ENCODE results near the gene ST6GALNAC1. TPM values are rescaled to one million over a fixed set of nuclear protein-coding genes. Genes with fewer than 3 reads are reported as not detected.

The ST6GALNAC1 gene
- total and polyA plus RNA-seq, 10 of the 15 experiments (the other 5 are each of a cell fraction or from before 2014, with no cell fraction given) = 0.08 TPM; not detected in 9

- FAIRE-seq = no peak
- H3K4me3 ChIP-seq = no peak overlapping the region
- H4K20me1 ChIP-seq (ENCODE audit: control insufficient read depth, insufficient read depth) = no peaks in the 10 kb centered on the region
- H3K9ac ChIP-seq (ENCODE audit: control insufficient read depth, insufficient read depth, low read length) = no peak overlapping the region
- no peak overlapping the region for H2AFZ ChIP-seq (ENCODE audit: control insufficient read depth, low read depth, low read length)
- ATAC-seq = no peak
- no peak for DNase-seq (ENCODE audit: low read depth, low spot score)
- 24% methylated on average over 6 of the region's 6 CpGs for WGBS (ENCODE audit: insufficient coverage, insufficient replicate concordance, low lambda C conversion rate, missing lambda C conversion rate)
- no peak overlapping the region for H3K4me2 ChIP-seq (ENCODE audit: control insufficient read depth, insufficient read depth)
- in situ Hi-C loops (cut with MboI) = no loop called here
- H3K27ac ChIP-seq (ENCODE audit: control insufficient read depth, insufficient read depth) = no peak overlapping the region
- BruUV-seq (replicated peaks) = no TSS peak
- ChIA-PET SMC1A (ENCODE audit: uncharacterized antibody, unreplicated experiment) (no interaction called here), POLR2A (interaction anchor here (0.6 kb wide), 1 partner anchor 329 kb away, joined by 3 read pairs; no protein-coding TSS in a partner anchor), RAD21 (ENCODE audit: unreplicated experiment) (no interaction called here), CTCF (interaction anchor here (0.5 kb wide), 1 partner anchor 72 kb away, joined by 3 read pairs; no protein-coding TSS in a partner anchor)
- H3K79me2 ChIP-seq (ENCODE audit: control insufficient read depth, insufficient read depth, low read length) = no peaks in the 10 kb centered on the region
- intact Hi-C loops (cut with micrococcal nuclease; ENCODE audit: unreplicated experiment) = no loop called here
- H3K36me3 ChIP-seq (ENCODE audit: control insufficient read depth in 2 of 2, insufficient read depth in 2 of 2, low read length in 1 of 2) = no peaks in the 10 kb centered on the region
- no peaks in the 10 kb centered on the region for H3K9me3 ChIP-seq (replicated peaks; ENCODE audit: control insufficient read depth, insufficient read depth, low read length)
- H3K27me3 ChIP-seq (replicated peaks in 1 of 2; ENCODE audit: control insufficient read depth in 2 of 2, insufficient read depth in 2 of 2, low read length in 1 of 2) = peaks cover 0 to 5% of the 10 kb centered on the region in 2 experiments; a peak in 2 of 4 replicates
- no peaks in the 10 kb centered on the region for H3K4me1 ChIP-seq (ENCODE audit: control insufficient read depth, insufficient read depth, low read length)
- TF ChIP-seq BACH1 (IDR thresholded peaks at IDR 0.05; ENCODE audit: borderline replicate concordance) (no peak), LARP7 (IDR thresholded peaks at IDR 0.05) (no peak), RELA (IDR thresholded peaks at IDR 0.05; ENCODE audit: borderline replicate concordance, partially characterized antibody) (no peak), BCLAF1 (IDR thresholded peaks at IDR 0.05) (no peak), ASH2L (IDR thresholded peaks at IDR 0.05; ENCODE audit: borderline replicate concordance, low read depth) (no peak), EED (IDR thresholded peaks at IDR 0.05; ENCODE audit: low read depth) (no peak), ZNF274 (IDR thresholded peaks at IDR 0.05; ENCODE audit: insufficient read depth, insufficient read length) (no peak), MTA3 (IDR thresholded peaks at IDR 0.05; ENCODE audit: borderline replicate concordance, low read length) (no peak), BMI1 (IDR thresholded peaks at IDR 0.05; ENCODE audit: borderline replicate concordance) (no peak), ZBTB40 (IDR thresholded peaks at IDR 0.05; ENCODE audit: borderline replicate concordance) (no peak), RUNX3 (IDR thresholded peaks at IDR 0.05; ENCODE audit: low read length) (no peak), CHD1 (IDR thresholded peaks at IDR 0.05; ENCODE audit: low read depth, low read length) (no peak), IRF4 (IDR thresholded peaks at IDR 0.05; ENCODE audit: low read depth, low read length) (no peak), EZH2 (IDR thresholded peaks at IDR 0.05; ENCODE audit: borderline replicate concordance, control insufficient read depth, low read depth, low read length) (no peak)
- TF ChIP-seq, protein P1, sequence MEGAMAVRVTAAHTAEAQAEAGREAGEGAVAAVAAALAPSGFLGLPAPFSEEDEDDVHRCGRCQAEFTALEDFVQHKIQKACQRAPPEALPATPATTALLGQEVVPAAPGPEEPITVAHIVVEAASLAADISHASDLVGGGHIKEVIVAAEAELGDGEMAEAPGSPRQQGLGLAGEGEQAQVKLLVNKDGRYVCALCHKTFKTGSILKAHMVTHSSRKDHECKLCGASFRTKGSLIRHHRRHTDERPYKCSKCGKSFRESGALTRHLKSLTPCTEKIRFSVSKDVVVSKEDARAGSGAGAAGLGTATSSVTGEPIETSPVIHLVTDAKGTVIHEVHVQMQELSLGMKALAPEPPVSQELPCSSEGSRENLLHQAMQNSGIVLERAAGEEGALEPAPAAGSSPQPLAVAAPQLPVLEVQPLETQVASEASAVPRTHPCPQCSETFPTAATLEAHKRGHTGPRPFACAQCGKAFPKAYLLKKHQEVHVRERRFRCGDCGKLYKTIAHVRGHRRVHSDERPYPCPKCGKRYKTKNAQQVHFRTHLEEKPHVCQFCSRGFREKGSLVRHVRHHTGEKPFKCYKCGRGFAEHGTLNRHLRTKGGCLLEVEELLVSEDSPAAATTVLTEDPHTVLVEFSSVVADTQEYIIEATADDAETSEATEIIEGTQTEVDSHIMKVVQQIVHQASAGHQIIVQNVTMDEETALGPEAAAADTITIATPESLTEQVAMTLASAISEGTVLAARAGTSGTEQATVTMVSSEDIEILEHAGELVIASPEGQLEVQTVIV (IDR thresholded peaks at IDR 0.05; ENCODE audit: borderline replicate concordance, partially characterized antibody) = no peak
These were observed 33.1 kb upstream of the ST6GALNAC1 start for GRCh38 chr17:76676629-76677028.
